ENCODE results near the gene STRAP. TPM values are rescaled to one million over a fixed set of nuclear protein-coding genes. Genes with fewer than 3 reads are reported as not detected.

Gene STRAP
- total RNA-seq, 4 donors from 2014 or later, result 36.1 to 62.7 (median 45.1) TPM

- peaks cover 0 to 8% (median 4%) of the 10 kb centered on the region in 4 donors for H3K4me1 ChIP-seq
- WGBS, 2 donors, result 42 to 44% methylated on average over 8 of the region's 8 CpGs
- peak; percentile 46 to 90 (median 79) for TF ChIP-seq CTCF (IDR thresholded peaks at IDR 0.05)
- TF ChIP-seq EP300 (IDR thresholded peaks at IDR 0.05), result no peak
- no peaks in the 10 kb centered on the region for H3K36me3 ChIP-seq
- no peaks in the 10 kb centered on the region for H3K9me3 ChIP-seq
- H3K27ac ChIP-seq, result peak overlapping the region in 1 of 4 donors; percentile 47
- peak in 1 of 2 donors; percentile 93 for DNase-seq (ENCODE audit: low spot score in 2 of 2)
- no peak overlapping the region for H3K4me3 ChIP-seq
- H3K27me3 ChIP-seq, result no peaks in the 10 kb centered on the region
Measured at GRCh38 chr12:15856097-15856982, 25.8 kb upstream of the STRAP start.

- H3K27ac ChIP-seq, result no peak overlapping the region
- H3K4me3 ChIP-seq, result no peak overlapping the region
- no peaks in the 10 kb centered on the region for H3K9me3 ChIP-seq
- no peak for DNase-seq (ENCODE audit: low spot score in 2 of 2)
- no peak for TF ChIP-seq CTCF (IDR thresholded peaks at IDR 0.05)
- no peak for TF ChIP-seq EP300 (IDR thresholded peaks at IDR 0.05)
- no peak for TF ChIP-seq POLR2A (IDR thresholded peaks at IDR 0.05)
- no peaks in the 10 kb centered on the region for H3K36me3 ChIP-seq
- H3K27me3 ChIP-seq, result no peaks in the 10 kb centered on the region
- H3K4me1 ChIP-seq, result peaks cover 0 to 8% (median 4%) of the 10 kb centered on the region in 4 donors
- 64 to 66% methylated on average over 2 of the region's 2 CpGs for WGBS, 2 donors
Measured at GRCh38 chr12:15858353-15858752, 23.8 kb upstream of the STRAP start.

- Histone ChIP-seq H3K36me3 (no peaks in the 10 kb centered on the region), H3K27me3 (no peaks in the 10 kb centered on the region), H3K4me1 (peaks cover 0 to 8% (median 4%) of the 10 kb centered on the region in 4 donors), H3K9me3 (no peaks in the 10 kb centered on the region), H3K4me3 (no peak overlapping the region), H3K27ac (no peak overlapping the region)
- TF ChIP-seq EP300 (IDR thresholded peaks at IDR 0.05) (no peak), CTCF (IDR thresholded peaks at IDR 0.05) (no peak), POLR2A (IDR thresholded peaks at IDR 0.05) (no peak)
- WGBS, 2 donors, result 76 to 79% methylated on average over 4 of the region's 4 CpGs
- no peak for DNase-seq (ENCODE audit: low spot score in 2 of 2)
Measured at GRCh38 chr12:15859116-15859515, 23.1 kb upstream of the STRAP start.

GRCh38 chr12:15861404-15861803 lies 20.8 kb upstream of the STRAP start:
- Histone ChIP-seq H3K27me3 (no peaks in the 10 kb centered on the region), H3K27ac (no peak overlapping the region), H3K4me3 (no peak overlapping the region), H3K4me1 (no peaks in the 10 kb centered on the region), H3K9me3 (no peaks in the 10 kb centered on the region), H3K36me3 (no peaks in the 10 kb centered on the region)
- no peak for DNase-seq (ENCODE audit: low spot score in 2 of 2)
- TF ChIP-seq CTCF (IDR thresholded peaks at IDR 0.05) (no peak), POLR2A (IDR thresholded peaks at IDR 0.05) (no peak), EP300 (IDR thresholded peaks at IDR 0.05) (no peak)
- WGBS, 2 donors, result 22 to 50% methylated on average over 1 of the region's 1 CpG

GRCh38 chr12:15862840-15863239 lies 19.3 kb upstream of the STRAP start:
- TF ChIP-seq EP300 (IDR thresholded peaks at IDR 0.05) (no peak), POLR2A (IDR thresholded peaks at IDR 0.05) (no peak), CTCF (IDR thresholded peaks at IDR 0.05) (no peak)
- Histone ChIP-seq H3K27ac (no peak overlapping the region), H3K9me3 (no peaks in the 10 kb centered on the region), H3K36me3 (no peaks in the 10 kb centered on the region), H3K27me3 (no peaks in the 10 kb centered on the region), H3K4me3 (no peak overlapping the region), H3K4me1 (no peaks in the 10 kb centered on the region)
- DNase-seq (ENCODE audit: low spot score in 2 of 2), result no peak
- WGBS, 2 donors, result 79 to 82% methylated on average over 1 of the region's 1 CpG

All from tibial nerve (tissue), 4 donors.